A673 (cell line): ENCODE results near the gene PGGT1B.

Source experiments
- EZH2 ChIP-seq: fragments of 200-600 bp; sonication (generic); IDR thresholded peaks from 2 replicates; pipeline ENCODE4 v1.6.1; 2017; ENCODE audit warnings: borderline replicate concordance, low read depth, mild to moderate bottlenecking, mixed read lengths, antibody characterized with exemption, low read length; ENCODE audit not compliant: poor library complexity, severe bottlenecking
- TF ChIP-seq, protein P1 (sequence below): fragments of 300-800, 200-600 bp; sonication (generic); conservative IDR thresholded peaks from 2 replicates; pipeline ENCODE4 v1.5.1; 2017; ENCODE audit warnings: low read depth, mild to moderate bottlenecking, antibody characterized with exemption, low read length, moderate library complexity, mixed read lengths

DNA sequence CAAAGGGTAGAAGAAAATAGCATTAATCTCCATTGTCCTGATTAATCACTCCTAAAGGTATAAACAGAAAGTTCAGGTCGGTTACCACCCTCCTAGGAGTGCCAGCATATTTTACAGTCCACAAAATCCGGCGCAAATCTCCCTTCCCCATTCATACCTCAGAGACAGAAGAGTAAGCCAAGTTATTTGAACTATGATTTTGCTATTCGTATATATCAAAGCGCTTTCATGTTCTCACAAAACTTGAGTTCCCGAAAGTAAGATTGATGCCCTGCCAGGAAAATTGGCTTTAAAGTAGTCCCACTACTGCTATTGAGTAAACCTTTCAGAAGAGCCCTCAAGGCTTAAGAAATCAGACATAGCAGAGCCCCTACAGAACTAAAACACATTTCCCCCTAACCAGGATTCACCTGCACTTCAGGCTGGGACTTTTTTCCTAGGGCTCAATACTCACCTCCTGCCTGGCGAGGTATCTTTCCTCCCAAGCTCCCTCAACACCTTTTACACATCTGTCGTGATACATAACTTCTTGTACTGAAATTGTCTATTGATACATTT is 71.1 kb downstream of the PGGT1B start:
- TF ChIP-seq, protein P1, sequence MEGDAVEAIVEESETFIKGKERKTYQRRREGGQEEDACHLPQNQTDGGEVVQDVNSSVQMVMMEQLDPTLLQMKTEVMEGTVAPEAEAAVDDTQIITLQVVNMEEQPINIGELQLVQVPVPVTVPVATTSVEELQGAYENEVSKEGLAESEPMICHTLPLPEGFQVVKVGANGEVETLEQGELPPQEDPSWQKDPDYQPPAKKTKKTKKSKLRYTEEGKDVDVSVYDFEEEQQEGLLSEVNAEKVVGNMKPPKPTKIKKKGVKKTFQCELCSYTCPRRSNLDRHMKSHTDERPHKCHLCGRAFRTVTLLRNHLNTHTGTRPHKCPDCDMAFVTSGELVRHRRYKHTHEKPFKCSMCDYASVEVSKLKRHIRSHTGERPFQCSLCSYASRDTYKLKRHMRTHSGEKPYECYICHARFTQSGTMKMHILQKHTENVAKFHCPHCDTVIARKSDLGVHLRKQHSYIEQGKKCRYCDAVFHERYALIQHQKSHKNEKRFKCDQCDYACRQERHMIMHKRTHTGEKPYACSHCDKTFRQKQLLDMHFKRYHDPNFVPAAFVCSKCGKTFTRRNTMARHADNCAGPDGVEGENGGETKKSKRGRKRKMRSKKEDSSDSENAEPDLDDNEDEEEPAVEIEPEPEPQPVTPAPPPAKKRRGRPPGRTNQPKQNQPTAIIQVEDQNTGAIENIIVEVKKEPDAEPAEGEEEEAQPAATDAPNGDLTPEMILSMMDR, result no peak
- TF ChIP-seq EZH2, result no peak
